Neural crest cell (in vitro differentiated cells): Measurements from ENCODE around the gene CHPF2. TPM values are rescaled to one million over a fixed set of nuclear protein-coding genes. Genes with fewer than 3 reads are reported as not detected.
A peak's percentile ranks its signal among the peaks of the same experiment; 100 is the strongest.

Experiments
- DNase-seq: peaks from one replicate; pipeline ENCODE4 v3.0.0; 2021; ENCODE audit warnings: low read depth, mixed read lengths, low spot score
- H3K27ac Mint-ChIP-seq: one replicate; pipeline ENCODE4 v1.8.0; 2021; ENCODE audit warnings: mild to moderate bottlenecking, mixed read lengths; ENCODE audit not compliant: unreplicated experiment
- H3K27me3 Mint-ChIP-seq: 2 replicates; pipeline ENCODE4 v1.8.0; 2021; ENCODE audit warnings: low read depth, mild to moderate bottlenecking, mixed read lengths
- H3K36me3 Mint-ChIP-seq: 2 replicates; pipeline ENCODE4 v1.8.0; 2021; ENCODE audit warnings: low read depth, mild to moderate bottlenecking, mixed read lengths
- H3K4me1 Mint-ChIP-seq: 2 replicates; pipeline ENCODE4 v1.8.0; 2021; ENCODE audit warnings: mixed read lengths
- H3K4me3 Mint-ChIP-seq: one replicate; pipeline ENCODE4 v1.8.0; 2021; ENCODE audit warnings: mild to moderate bottlenecking, mixed read lengths
- H3K9me3 Mint-ChIP-seq: 2 replicates; pipeline ENCODE4 v1.8.0; 2021; ENCODE audit warnings: mixed read lengths
- CTCF ChIP-seq: fragments of 200-600 bp; sonication (generic); conservative IDR thresholded peaks from 2 replicates; pipeline ENCODE4 v1.5.0; 2021; ENCODE audit warnings: antibody characterized with exemption, mild to moderate bottlenecking
- total RNA-seq: library from RNA; stranded (reverse); gene quantifications from 2 replicates; pipeline ENCODE4 v1.2.1, GENCODE V29; 2021

The CHPF2 gene
- total RNA-seq, 1 donor from 2014 or later: 34.1 TPM

GRCh38 chr7:151271699-151272355 lies 39.5 kb downstream of the CHPF2 start:
- no peak overlapping the region for H3K27ac Mint-ChIP-seq
- no peaks in the 10 kb centered on the region for H3K36me3 Mint-ChIP-seq
- no peak for TF ChIP-seq CTCF
- no peak for DNase-seq
- H3K9me3 Mint-ChIP-seq: no peaks in the 10 kb centered on the region
- H3K4me3 Mint-ChIP-seq: no peak overlapping the region
- peaks cover 8% of the 10 kb centered on the region for H3K4me1 Mint-ChIP-seq
- H3K27me3 Mint-ChIP-seq: no peaks in the 10 kb centered on the region

- no peaks in the 10 kb centered on the region for H3K27me3 Mint-ChIP-seq
- no peak for TF ChIP-seq CTCF
- H3K4me3 Mint-ChIP-seq: no peak overlapping the region
- DNase-seq: no peak
- peaks cover 12% of the 10 kb centered on the region for H3K4me1 Mint-ChIP-seq
- no peaks in the 10 kb centered on the region for H3K9me3 Mint-ChIP-seq
- H3K27ac Mint-ChIP-seq: no peak overlapping the region
- no peaks in the 10 kb centered on the region for H3K36me3 Mint-ChIP-seq
Observed at GRCh38 chr7:151272405-151272804, 40.1 kb downstream of the CHPF2 start.

GRCh38 chr7:151272877-151273276 lies 40.6 kb downstream of the CHPF2 start:
- H3K4me3 Mint-ChIP-seq: no peak overlapping the region
- DNase-seq: no peak
- H3K9me3 Mint-ChIP-seq: no peaks in the 10 kb centered on the region
- H3K27me3 Mint-ChIP-seq: no peaks in the 10 kb centered on the region
- TF ChIP-seq CTCF: no peak
- H3K4me1 Mint-ChIP-seq: peaks cover 13% of the 10 kb centered on the region
- H3K36me3 Mint-ChIP-seq: no peaks in the 10 kb centered on the region
- H3K27ac Mint-ChIP-seq: no peak overlapping the region

GRCh38 chr7:151273651-151274390 lies 41.5 kb downstream of the CHPF2 start:
- Mint-ChIP-seq H3K27me3 (peaks cover 4% of the 10 kb centered on the region), H3K9me3 (no peaks in the 10 kb centered on the region), H3K4me1 (peaks cover 18% of the 10 kb centered on the region), H3K4me3 (no peak overlapping the region), H3K36me3 (no peaks in the 10 kb centered on the region), H3K27ac (no peak overlapping the region)
- no peak for DNase-seq
- TF ChIP-seq CTCF: no peak

- no peak for TF ChIP-seq CTCF
- no peaks in the 10 kb centered on the region for H3K36me3 Mint-ChIP-seq
- H3K9me3 Mint-ChIP-seq: no peaks in the 10 kb centered on the region
- peak overlapping the region; percentile 82 for H3K27ac Mint-ChIP-seq
- peaks cover 18% of the 10 kb centered on the region for H3K4me1 Mint-ChIP-seq
- H3K4me3 Mint-ChIP-seq: peak overlapping the region; percentile 45
- no peak for DNase-seq
- H3K27me3 Mint-ChIP-seq: peaks cover 4% of the 10 kb centered on the region
Observed at GRCh38 chr7:151274396-151274795, 42.1 kb downstream of the CHPF2 start.
